GM13977 (cell line): ENCODE data around the gene ZW10.

Experiments used
- DNase-seq: peaks from one replicate; pipeline ENCODE4 v3.0.0; 2012; ENCODE audit warnings: low spot score
- in situ Hi-C: fragments of 300-500 bp; cut with MboI; formaldehyde crosslinking; loops from one replicate; pipeline ENCODE4 v1.12.0; 2022; ENCODE audit warnings: low sequenced_read_pairs, low pct_unique_long_range_greater_than_20kb, mixed read lengths, inconsistent platforms; ENCODE audit not compliant: unreplicated experiment
- TF ChIP-seq, protein P1 (sequence below): IDR thresholded peaks from 2 replicates; pipeline ENCODE4 v1.5.1; 2012; ENCODE audit warnings: mild to moderate bottlenecking, control low read depth; ENCODE audit not compliant: insufficient read depth; ENCODE audit errors: extremely low read depth, missing control alignments

ZW10 gene

GRCh38 chr11:113701491-113701890 is 72.0 kb downstream of the ZW10 start:
- no peak for DNase-seq
- TF ChIP-seq, protein P1, sequence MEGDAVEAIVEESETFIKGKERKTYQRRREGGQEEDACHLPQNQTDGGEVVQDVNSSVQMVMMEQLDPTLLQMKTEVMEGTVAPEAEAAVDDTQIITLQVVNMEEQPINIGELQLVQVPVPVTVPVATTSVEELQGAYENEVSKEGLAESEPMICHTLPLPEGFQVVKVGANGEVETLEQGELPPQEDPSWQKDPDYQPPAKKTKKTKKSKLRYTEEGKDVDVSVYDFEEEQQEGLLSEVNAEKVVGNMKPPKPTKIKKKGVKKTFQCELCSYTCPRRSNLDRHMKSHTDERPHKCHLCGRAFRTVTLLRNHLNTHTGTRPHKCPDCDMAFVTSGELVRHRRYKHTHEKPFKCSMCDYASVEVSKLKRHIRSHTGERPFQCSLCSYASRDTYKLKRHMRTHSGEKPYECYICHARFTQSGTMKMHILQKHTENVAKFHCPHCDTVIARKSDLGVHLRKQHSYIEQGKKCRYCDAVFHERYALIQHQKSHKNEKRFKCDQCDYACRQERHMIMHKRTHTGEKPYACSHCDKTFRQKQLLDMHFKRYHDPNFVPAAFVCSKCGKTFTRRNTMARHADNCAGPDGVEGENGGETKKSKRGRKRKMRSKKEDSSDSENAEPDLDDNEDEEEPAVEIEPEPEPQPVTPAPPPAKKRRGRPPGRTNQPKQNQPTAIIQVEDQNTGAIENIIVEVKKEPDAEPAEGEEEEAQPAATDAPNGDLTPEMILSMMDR: no peak
- in situ Hi-C loops: no loop called here

DNA sequence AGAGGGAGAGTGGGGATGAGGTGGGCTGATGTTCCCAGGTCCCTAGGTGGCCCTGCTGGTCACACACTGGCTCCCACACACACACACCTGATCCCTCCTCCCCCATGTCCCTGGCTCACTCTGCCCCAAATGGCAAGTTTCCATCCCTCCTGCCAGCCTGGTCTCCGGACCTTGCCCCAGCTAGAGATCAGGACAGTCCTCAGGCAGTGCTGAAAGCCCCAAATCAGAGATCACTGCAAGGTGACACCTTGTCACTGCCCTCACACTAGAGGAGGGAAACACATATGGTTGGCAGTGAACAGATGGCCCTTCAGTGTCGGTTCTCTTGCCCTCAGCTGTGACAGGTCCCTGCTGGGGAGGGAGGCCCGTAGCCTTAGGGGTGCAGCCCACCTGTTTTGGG is 75.0 kb downstream of the ZW10 start:
- in situ Hi-C loops: no loop called here

DNA sequence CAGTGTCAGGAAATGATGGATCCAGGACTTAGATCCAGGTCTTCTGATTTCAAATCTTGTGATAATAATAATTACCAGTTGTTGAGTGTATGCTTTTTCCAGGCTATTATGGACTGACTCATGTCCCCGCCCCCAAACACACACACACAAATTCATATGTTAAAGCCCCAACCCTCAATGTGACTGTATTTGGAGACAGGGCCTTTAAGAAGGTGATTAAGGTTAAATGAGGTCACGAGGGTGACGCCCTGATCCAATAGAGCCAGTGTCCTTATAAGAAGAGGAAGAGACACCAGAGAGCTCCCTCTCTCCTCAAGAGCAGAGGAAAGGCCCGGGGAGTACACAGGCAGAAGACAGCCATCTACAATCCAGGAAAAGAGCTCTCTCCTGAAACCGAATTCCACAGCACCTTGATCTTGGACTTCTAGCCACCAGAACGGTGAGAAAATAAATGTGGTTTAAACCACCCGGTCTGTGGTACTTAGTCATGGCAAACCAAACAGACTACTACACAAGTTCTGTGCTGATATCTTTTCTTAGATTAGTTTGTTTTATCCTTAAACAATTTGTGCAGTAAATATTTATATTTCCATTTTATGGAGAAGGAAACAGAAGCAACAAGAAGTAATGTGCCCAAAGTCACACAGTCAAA is 75.6 kb downstream of the ZW10 start:
- TF ChIP-seq, protein P1: no peak
- in situ Hi-C loops: no loop called here
- DNase-seq: no peak

More for the DNA sequence above, 75.0 kb downstream of the ZW10 start:
- DNase-seq: no peak
- TF ChIP-seq, protein P1: no peak

DNA sequence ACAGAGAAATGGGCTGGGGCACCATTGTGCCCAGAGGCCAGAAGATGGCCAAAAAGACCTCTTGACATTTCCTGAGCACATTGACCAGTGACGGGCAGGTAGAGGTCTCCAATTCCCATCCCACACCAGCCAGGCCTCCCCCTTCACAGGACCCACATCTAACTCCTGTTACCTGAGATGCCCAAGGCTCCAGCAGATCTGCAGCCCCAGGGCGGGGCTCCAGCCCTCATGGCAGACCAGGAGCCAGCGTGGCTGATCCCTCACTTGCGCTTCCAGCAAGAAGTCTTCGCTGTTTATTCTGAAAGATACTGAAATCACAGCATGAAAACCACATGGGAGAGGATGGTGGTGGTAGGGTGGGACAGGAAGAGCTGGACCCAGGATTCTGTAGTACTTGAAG is 76.4 kb downstream of the ZW10 start:
- in situ Hi-C loops: no loop called here
- no peak for DNase-seq
- TF ChIP-seq, protein P1: no peak

DNA sequence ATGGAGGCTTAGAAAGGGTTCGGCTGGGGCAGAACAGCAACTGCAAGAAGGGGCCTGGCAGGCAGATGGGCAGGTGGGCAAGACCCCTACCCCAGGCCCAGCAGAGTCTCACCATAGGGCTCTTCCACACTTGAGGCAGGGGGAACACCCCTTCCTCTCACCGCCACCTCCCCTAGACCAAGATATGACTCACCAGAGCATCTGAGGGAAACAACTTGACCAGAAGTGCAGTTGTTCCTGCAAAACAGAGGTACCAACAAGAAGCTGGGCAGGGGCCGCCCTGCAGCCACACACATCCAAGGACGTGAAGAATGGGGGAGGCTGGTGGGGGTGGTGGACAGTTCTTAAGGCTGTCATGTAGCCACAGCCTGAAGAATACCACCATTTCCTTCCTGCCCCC is 78.3 kb downstream of the ZW10 start:
- TF ChIP-seq, protein P1: no peak
- in situ Hi-C loops: no loop called here
- no peak for DNase-seq

DNA sequence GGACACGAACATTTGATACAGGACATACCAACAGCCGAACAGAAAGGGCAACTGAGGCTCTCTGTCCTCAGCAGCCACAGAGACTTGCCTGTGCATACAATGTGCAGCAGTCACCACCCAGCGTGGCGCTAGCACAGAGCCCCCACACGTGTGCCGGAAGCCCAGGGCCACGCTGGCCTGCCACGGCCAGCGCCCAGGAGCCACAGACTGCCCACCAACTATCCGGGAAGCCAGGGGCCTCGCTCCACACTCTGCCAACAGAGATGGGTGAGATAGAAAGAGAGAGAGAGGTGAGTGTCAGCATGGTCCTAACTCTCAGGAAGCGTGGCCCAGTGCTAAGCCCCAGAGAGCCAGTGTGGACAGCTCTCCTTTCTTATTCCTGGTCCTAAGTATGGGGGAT is 79.1 kb downstream of the ZW10 start:
- no peak for DNase-seq
- TF ChIP-seq, protein P1: no peak
- in situ Hi-C loops: no loop called here
